Spleen (tissue), 7 donors: ENCODE measurements around the gene HK3.

ENCODE experiments used
- CTCF ChIP-seq, 11 experiments: fragments of 200-600 bp in 7 of 11; fragments of 450-650 bp in 4 of 11; sonication (generic) in 4 of 11; IDR thresholded peaks in 8 of 11; conservative IDR thresholded peaks in 3 of 11; 1 replicate in 7 of 11; 2 replicates in 4 of 11; pipeline versions ENCODE4 v1.4.0 to v1.8.0; 2016 to 2021; ENCODE audit warnings: antibody characterized with exemption in 11 of 11, inconsistent platforms in 4 of 11, mild to moderate bottlenecking in 1 of 11
- POLR2A ChIP-seq, 3 donors: fragments of 450-650 bp; IDR thresholded peaks; one replicate each; pipeline ENCODE4 v1.5.1; 2017; ENCODE audit warnings: antibody characterized with exemption in 3 of 3, mild to moderate bottlenecking in 1 of 3
- donor health status: DM: no; HTN: no; CAD: no; lungs with moderate emphysema.
- donor health status: DM: no; HTN: no; CAD: no.
- donor health status: DM: no; HTN: no; CAD: no.

- TF ChIP-seq CTCF (IDR thresholded peaks at IDR 0.05 in 8 of 11, conservative IDR thresholded peaks at IDR 0.05 in 3 of 11) (no peak), POLR2A (IDR thresholded peaks at IDR 0.05) (no peak)
Measured at GRCh38 chr5:176836811-176837706, 62.1 kb downstream of the HK3 start.
